H7 (cell line): ENCODE measurements around the gene BIRC5. TPM values are rescaled to one million over a fixed set of nuclear protein-coding genes. Genes with fewer than 3 reads are reported as not detected.

Experiments used
- DNase-seq: peaks from one replicate; pipeline ENCODE4 v3.0.0; 2012
- H3K27me3 ChIP-seq: 2 replicates; pipeline ENCODE4 v1.6.0; 2011; ENCODE audit warnings: mild to moderate bottlenecking, low read length; ENCODE audit not compliant: control insufficient read depth, insufficient read depth
- H3K36me3 ChIP-seq: replicated peaks from 2 replicates; pipeline ENCODE4 v1.5.1; 2011; ENCODE audit warnings: low read length; ENCODE audit not compliant: control insufficient read depth, insufficient read depth
- H3K4me3 ChIP-seq: 2 replicates; pipeline ENCODE4 v1.5.1; 2011; ENCODE audit warnings: low read depth, mild to moderate bottlenecking, control low read depth, low read length, moderate library complexity; ENCODE audit not compliant: insufficient read depth
- total RNA-seq: library from RNA; depleted of rRNA; stranded (reverse); fragments of >200 nt; shearing (Covaris generic); gene quantifications from 2 replicates; pipeline ENCODE4 v1.2.3, GENCODE V29; 2014

The BIRC5 gene
- total RNA-seq, 1 experiment from 2014 or later, result 152 TPM

DNA sequence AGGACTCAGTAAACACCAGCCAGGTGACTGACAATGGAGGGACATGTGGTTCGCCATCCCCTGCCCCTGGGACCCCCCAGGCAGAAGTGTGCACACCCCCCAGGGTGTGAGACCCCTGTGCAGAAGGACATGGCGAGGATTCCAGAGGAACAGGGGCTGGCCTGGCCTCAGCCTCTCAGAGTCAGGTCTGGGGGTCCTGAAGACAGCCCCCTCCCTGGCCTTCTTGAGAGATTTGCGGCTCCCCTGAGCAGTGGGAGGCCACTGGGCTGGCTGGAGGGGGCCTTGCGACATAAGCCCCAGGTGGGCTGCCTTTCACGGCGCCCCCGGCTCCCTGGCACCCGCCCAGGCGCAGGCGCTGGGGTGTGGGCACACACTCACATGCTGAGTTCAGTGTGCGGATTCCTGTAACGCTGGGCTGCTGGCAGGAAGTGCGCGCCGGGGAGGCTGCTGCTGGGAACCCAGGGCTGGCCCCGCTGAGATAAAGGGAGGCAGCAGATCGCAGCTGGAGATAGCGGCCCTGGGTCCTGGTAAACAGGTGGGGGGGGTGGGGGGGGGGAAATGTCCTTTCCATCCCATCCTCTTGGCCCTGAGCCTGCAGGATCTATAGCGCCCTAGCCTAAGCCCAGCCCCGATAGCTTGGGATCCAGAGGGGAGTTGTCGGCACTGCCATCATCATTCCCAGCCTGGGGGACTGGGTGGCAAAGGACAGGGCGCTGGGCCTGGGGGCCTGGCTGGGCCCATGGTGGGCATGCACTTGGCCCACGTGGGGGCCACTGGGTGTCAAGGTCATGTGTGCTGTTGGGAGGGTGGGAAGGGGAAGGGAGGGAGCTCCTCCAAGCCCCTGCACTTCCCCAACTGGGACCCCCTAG, 44.5 kb downstream of the BIRC5 start:
- Histone ChIP-seq H3K27me3 (no peaks in the 10 kb centered on the region), H3K36me3 (no peaks in the 10 kb centered on the region), H3K4me3 (no peak overlapping the region)
- peak; percentile 72 for DNase-seq

- no peak for DNase-seq
- no peaks in the 10 kb centered on the region for H3K36me3 ChIP-seq
- H3K4me3 ChIP-seq, result no peak overlapping the region
Measured at GRCh38 chr17:78259192-78259554, 45.1 kb downstream of the BIRC5 start.

GRCh38 chr17:78263063-78263735, 49.1 kb downstream of the BIRC5 start:
- Histone ChIP-seq H3K36me3 (no peaks in the 10 kb centered on the region), H3K4me3 (no peak overlapping the region), H3K27me3 (no peaks in the 10 kb centered on the region)
- peak; percentile 66 for DNase-seq

More at GRCh38 chr17:78259192-78259554, 45.1 kb downstream of the BIRC5 start:
- no peaks in the 10 kb centered on the region for H3K27me3 ChIP-seq

GRCh38 chr17:78263736-78264340, 49.8 kb downstream of the BIRC5 start:
- Histone ChIP-seq H3K36me3 (no peaks in the 10 kb centered on the region), H3K4me3 (no peak overlapping the region)
- DNase-seq, result peak; percentile 62

GRCh38 chr17:78264590-78264989, 50.5 kb downstream of the BIRC5 start:
- no peaks in the 10 kb centered on the region for H3K36me3 ChIP-seq
- no peak overlapping the region for H3K4me3 ChIP-seq
- peaks cover 2% of the 10 kb centered on the region; the same call in 1 of the 2 replicates for H3K27me3 ChIP-seq
- DNase-seq, result peak; percentile 72

More at GRCh38 chr17:78263736-78264340, 49.8 kb downstream of the BIRC5 start:
- H3K27me3 ChIP-seq, result no peaks in the 10 kb centered on the region

GRCh38 chr17:78265121-78265520, 51.1 kb downstream of the BIRC5 start:
- Histone ChIP-seq H3K27me3 (peaks cover 4% of the 10 kb centered on the region; the same call in 1 of the 2 replicates), H3K4me3 (no peak overlapping the region), H3K36me3 (no peaks in the 10 kb centered on the region)
- DNase-seq, result no peak

GRCh38 chr17:78266231-78266631, 52.2 kb downstream of the BIRC5 start:
- Histone ChIP-seq H3K27me3 (peaks cover 4% of the 10 kb centered on the region; the same call in 1 of the 2 replicates), H3K36me3 (no peaks in the 10 kb centered on the region), H3K4me3 (no peak overlapping the region)
- no peak for DNase-seq

DNA sequence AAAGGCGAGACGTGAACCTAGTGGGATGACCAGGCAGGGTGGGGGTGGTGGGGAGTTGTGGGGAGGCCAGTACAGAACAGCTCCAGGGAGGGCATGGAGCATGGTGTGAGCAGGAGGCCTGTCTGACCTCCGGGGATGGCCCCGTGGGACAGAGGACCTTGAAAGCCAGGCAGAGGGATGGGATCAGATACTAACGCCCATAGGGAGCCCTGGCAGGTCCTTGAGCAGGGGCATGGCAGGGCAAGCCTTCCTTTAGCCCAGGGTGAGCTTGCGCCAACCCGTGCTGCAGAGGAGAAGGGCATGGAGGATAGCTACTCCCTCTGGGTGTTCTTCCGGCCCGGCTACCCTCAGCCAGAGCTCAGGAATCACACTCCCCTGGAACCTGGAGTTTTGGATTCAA, 52.7 kb downstream of the BIRC5 start:
- no peak for DNase-seq
- Histone ChIP-seq H3K4me3 (no peak overlapping the region), H3K27me3 (peaks cover 4% of the 10 kb centered on the region; the same call in 1 of the 2 replicates), H3K36me3 (no peaks in the 10 kb centered on the region)

- DNase-seq, result peak; percentile 70
- H3K27me3 ChIP-seq, result peaks cover 4% of the 10 kb centered on the region; the same call in 1 of the 2 replicates
- no peak overlapping the region for H3K4me3 ChIP-seq
- H3K36me3 ChIP-seq, result no peaks in the 10 kb centered on the region
Measured at GRCh38 chr17:78267253-78268073, 53.4 kb downstream of the BIRC5 start.

DNA sequence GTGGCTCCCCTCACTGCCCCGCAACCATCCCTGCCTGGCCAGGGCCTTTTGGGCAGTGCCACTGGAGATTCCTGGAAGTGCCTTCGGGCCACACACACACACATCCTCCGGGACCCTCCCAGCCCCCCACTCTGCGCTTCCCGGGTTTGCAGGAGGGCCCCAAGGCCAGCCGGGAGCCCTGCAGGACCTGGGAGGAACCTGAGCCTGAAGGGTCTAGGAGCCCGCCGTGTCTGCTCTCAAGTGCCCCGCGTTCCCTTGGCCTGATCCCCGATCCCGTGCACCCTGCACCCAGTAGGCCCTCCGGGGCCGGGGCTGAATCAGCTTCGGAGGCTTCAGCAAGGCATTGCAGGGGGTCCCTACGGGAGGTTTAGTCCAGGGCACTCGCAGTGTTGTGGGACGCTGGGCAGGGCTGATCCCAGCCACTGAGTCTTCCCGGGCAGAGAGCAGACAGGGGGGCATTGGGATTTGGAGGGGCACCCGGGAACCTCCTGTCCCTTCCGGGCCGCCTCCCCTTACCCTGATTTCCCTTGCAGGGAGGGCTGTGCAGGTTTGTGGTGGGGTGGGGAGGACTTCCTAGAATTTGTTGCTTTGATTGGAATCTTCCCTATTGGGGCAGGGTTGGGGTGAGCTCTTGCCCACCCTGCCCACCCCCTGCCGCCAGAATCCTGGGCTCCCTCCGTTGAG, 54.3 kb downstream of the BIRC5 start:
- peak; percentile 80 for DNase-seq
- Histone ChIP-seq H3K27me3 (peaks cover 4% of the 10 kb centered on the region; the same call in 1 of the 2 replicates), H3K4me3 (peak overlapping the region; percentile 13; the same call in 1 of the 2 replicates), H3K36me3 (no peaks in the 10 kb centered on the region)

- peak; percentile 85 for DNase-seq
- Histone ChIP-seq H3K4me3 (peak overlapping the region; percentile 22), H3K27me3 (peaks cover 4% of the 10 kb centered on the region; the same call in 1 of the 2 replicates), H3K36me3 (no peaks in the 10 kb centered on the region)
Measured at GRCh38 chr17:78268951-78269905, 55.2 kb downstream of the BIRC5 start.

DNA sequence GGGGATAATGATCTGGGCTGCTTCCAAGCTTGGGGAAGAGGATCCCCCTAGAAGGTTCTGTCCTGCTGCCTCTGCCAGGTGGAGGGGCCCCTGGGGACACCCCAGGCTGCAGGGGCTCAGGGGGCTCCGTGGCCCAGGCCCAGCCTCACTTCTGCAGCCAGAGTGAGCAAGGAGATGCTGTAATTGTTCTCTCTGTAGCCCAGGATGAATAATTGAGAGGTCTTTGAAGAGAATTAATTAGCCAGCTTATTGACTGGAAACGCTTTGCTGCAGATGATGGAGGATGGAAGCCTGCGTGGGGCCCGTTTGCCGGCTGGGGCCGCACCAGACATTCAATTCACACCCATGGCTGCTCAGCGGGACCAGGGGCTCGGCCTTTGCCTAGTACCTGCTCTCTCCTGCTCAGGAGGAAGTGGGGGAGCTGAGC, 55.9 kb downstream of the BIRC5 start:
- Histone ChIP-seq H3K27me3 (peaks cover 4% of the 10 kb centered on the region; the same call in 1 of the 2 replicates), H3K36me3 (no peaks in the 10 kb centered on the region), H3K4me3 (peak overlapping the region; percentile 22; the same call in 1 of the 2 replicates)
- peak; percentile 70 for DNase-seq
